GM18517 (cell line): ENCODE results near the gene AGR2.

Experiments
- ATAC-seq: cut with Tn5 transposase; IDR thresholded peaks from one replicate; pipeline ENCODE4 v1.9.1; 2021; ENCODE audit warnings: mild to moderate bottlenecking, moderate library complexity; ENCODE audit not compliant: unreplicated experiment

AGR2 gene

GRCh38 chr7:16743236-16743635, 61.6 kb downstream of the AGR2 start:
- no peak for ATAC-seq

GRCh38 chr7:16742547-16742946, 62.3 kb downstream of the AGR2 start:
- ATAC-seq = no peak
